Body of pancreas (tissue), 4 donors: Measurements from ENCODE around the gene RB1.

Experiments used
- CTCF ChIP-seq, 7 experiments: fragments of 450-650 bp in 4 of 7; fragments of 200-600 bp in 3 of 7; sonication (generic) in 3 of 7; IDR thresholded peaks; one replicate each; pipeline ENCODE4 v1.5.1; 2016 to 2019; ENCODE audit warnings: antibody characterized with exemption in 7 of 7
- POLR2A ChIP-seq, 3 donors: fragments of 450-650 bp; IDR thresholded peaks; one replicate each; pipeline ENCODE4 v1.6.1; 2016; ENCODE audit warnings: antibody characterized with exemption in 3 of 3, mild to moderate bottlenecking in 2 of 3

DNA sequence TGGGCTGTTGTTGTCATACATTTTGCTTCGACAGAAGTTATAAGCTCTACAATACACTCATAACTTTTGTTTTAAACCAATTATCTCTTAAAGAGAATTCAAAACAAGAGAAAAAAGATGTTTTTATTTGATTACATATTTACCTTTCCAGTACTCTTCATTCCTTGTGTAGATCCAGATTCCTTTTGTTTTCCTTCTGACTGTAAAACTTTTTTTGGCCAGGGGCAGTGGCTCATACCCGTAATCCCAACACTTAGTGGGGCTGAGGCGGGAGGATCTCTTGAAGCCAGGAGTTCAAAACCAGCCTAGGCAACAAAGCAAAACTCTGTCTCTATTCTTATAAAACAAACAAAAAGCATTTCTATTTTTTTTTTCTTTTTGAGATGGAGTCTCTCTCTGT, 87.7 kb downstream of the RB1 start:
- TF ChIP-seq POLR2A (IDR thresholded peaks at IDR 0.05) (no peak), CTCF (IDR thresholded peaks at IDR 0.05) (no peak)
